GM12878 (cell line): ENCODE data around the gene TRAK2. TPM values are rescaled to one million over a fixed set of nuclear protein-coding genes. Genes with fewer than 3 reads are reported as not detected.

Source experiments
- ATAC-seq: fragments of 200-7000 bp; cut with Tn5 transposase; 3 replicates; pipeline ENCODE4 v1.9.1; 2020; ENCODE audit warnings: mild to moderate bottlenecking, moderate library complexity
- BruUV-seq: library from RNA; stranded (reverse); fragments of 400-500 nt; replicated peaks from 2 replicates; lab custom pipeline; 2021; lab: Mats Ljungman, UMichigan
- CTCF ChIA-PET: fragments of 300-600 bp; sonication (Branson Sonifier 250); formaldehyde crosslinking; extraction: SDS; loops from one replicate; lab custom pipeline; 2021; ENCODE audit warnings: inconsistent platforms; lab: Yijun Ruan, JAX
- POLR2A ChIA-PET: fragments of 350-600 bp; formaldehyde crosslinking; extraction: SDS; loops from one replicate; lab custom pipeline; 2021; ENCODE audit warnings: inconsistent platforms; lab: Charles Lee
- RAD21 ChIA-PET: fragments of 300-600 bp; sonication (Branson Sonifier 250); formaldehyde crosslinking; loops from one replicate; lab custom pipeline; 2023; ENCODE audit warnings: antibody characterized with exemption; ENCODE audit not compliant: unreplicated experiment; lab: Charles Lee
- SMC1A ChIA-PET: fragments of 300-600 bp; sonication (Branson Sonifier 250); formaldehyde crosslinking; loops from one replicate; lab custom pipeline; 2023; ENCODE audit not compliant: unreplicated experiment, uncharacterized antibody; lab: Charles Lee
- DNase-seq: peaks from one replicate; pipeline ENCODE4 v3.0.0-alpha.2; 2011; ENCODE audit warnings: low read depth, low spot score
- FAIRE-seq: peaks from 3 replicates; lab custom pipeline; 2011; peaks lifted over from hg19 to GRCh38; lab: Jason Lieb, UNC
- H2AFZ ChIP-seq: 2 replicates; pipeline ENCODE4 v1.6.0; 2011; ENCODE audit warnings: low read depth, low read length, control low read depth; ENCODE audit not compliant: control insufficient read depth
- H3K27ac ChIP-seq: 2 replicates; pipeline ENCODE4 v1.5.1; 2011; ENCODE audit warnings: control low read depth; ENCODE audit not compliant: control insufficient read depth, insufficient read depth
- H3K27me3 ChIP-seq, 2 experiments: replicated peaks in 1 of 2; 2 replicates each; pipeline versions ENCODE4 v1.6.0 to v1.6.1; 2011; ENCODE audit warnings: low read length in 1 of 2; ENCODE audit not compliant: control insufficient read depth in 2 of 2, insufficient read depth in 2 of 2
- H3K36me3 ChIP-seq, 2 experiments: 2 replicates each; pipeline ENCODE4 v1.5.1; 2011; ENCODE audit warnings: low read length in 1 of 2; ENCODE audit not compliant: control insufficient read depth in 2 of 2, insufficient read depth in 2 of 2
- H3K4me1 ChIP-seq: 2 replicates; pipeline ENCODE4 v1.6.1; 2011; ENCODE audit warnings: mild to moderate bottlenecking, low read length, moderate library complexity, mixed read lengths; ENCODE audit not compliant: control insufficient read depth, insufficient read depth
- H3K4me2 ChIP-seq: 2 replicates; pipeline ENCODE4 v1.6.0; 2011; ENCODE audit warnings: control low read depth; ENCODE audit not compliant: control insufficient read depth, insufficient read depth
- H3K4me3 ChIP-seq: fragments of 200-600 bp; sonication (generic); 2 replicates; pipeline ENCODE4 v1.5.1; 2016
- H3K79me2 ChIP-seq: 2 replicates; pipeline ENCODE4 v1.6.0; 2011; ENCODE audit warnings: low read length; ENCODE audit not compliant: control insufficient read depth, insufficient read depth
- H3K9ac ChIP-seq: 2 replicates; pipeline ENCODE4 v1.8.0; 2011; ENCODE audit warnings: low read length, control low read depth, mixed read lengths; ENCODE audit not compliant: control insufficient read depth, insufficient read depth
- H3K9me3 ChIP-seq: replicated peaks from 3 replicates; pipeline ENCODE4 v1.5.1; 2011; ENCODE audit warnings: mild to moderate bottlenecking, low read length; ENCODE audit not compliant: control insufficient read depth, insufficient read depth
- H4K20me1 ChIP-seq: 2 replicates; pipeline ENCODE4 v1.6.0; 2011; ENCODE audit not compliant: control insufficient read depth, insufficient read depth
- CHD4 ChIP-seq: fragments of 200-600 bp; sonication (generic); IDR thresholded peaks from 2 replicates; pipeline ENCODE4 v1.6.1; 2016; ENCODE audit warnings: mild to moderate bottlenecking
- ETV6 ChIP-seq, 2 experiments: fragments of 450-650 bp in 1 of 2; IDR thresholded peaks in 1 of 2; conservative IDR thresholded peaks in 1 of 2; 2 replicates each; pipeline ENCODE4 v1.6.1; 2014; ENCODE audit warnings: antibody characterized with exemption in 1 of 2, borderline replicate concordance in 1 of 2, low read depth in 1 of 2, mild to moderate bottlenecking in 1 of 2, moderate library complexity in 1 of 2
- MLLT1 ChIP-seq: fragments of 450-650 bp; IDR thresholded peaks from 2 replicates; pipeline ENCODE4 v1.6.1; 2016; ENCODE audit warnings: mild to moderate bottlenecking
- PML ChIP-seq: IDR thresholded peaks from 2 replicates; pipeline ENCODE4 v1.6.1; 2012; ENCODE audit warnings: low read length, inconsistent platforms
- POLR2AphosphoS2 ChIP-seq: IDR thresholded peaks from 2 replicates; pipeline ENCODE4 v1.6.1; 2011; ENCODE audit warnings: low read depth, mild to moderate bottlenecking, low read length, improper control_type of control experiment, moderate library complexity
- SMAD5 ChIP-seq: IDR thresholded peaks from 2 replicates; pipeline ENCODE4 v1.6.1; 2016; ENCODE audit warnings: antibody characterized with exemption, low read depth
- WGBS: methylation state at CpG from one replicate; pipeline ENCODE4 v1.1.6; 2016; ENCODE audit warnings: low lambda C conversion rate; ENCODE audit not compliant: insufficient replicate concordance, insufficient coverage; ENCODE audit errors: missing lambda C conversion rate; 5-methylcytosine and 5-hydroxymethylcytosine counted together
- in situ Hi-C: fragments of 300-500 bp; cut with MboI; formaldehyde crosslinking; loops from 9 replicates; pipeline ENCODE4 v1.14.3; 2018; ENCODE audit warnings: mixed read lengths
- intact Hi-C: fragments of 100-400 bp; cut with micrococcal nuclease; formaldehyde crosslinking; loops from one replicate; pipeline ENCODE4 v1.14.2; 2022; ENCODE audit not compliant: unreplicated experiment
- polyA plus RNA-seq, 11 experiments: library from polyadenylated mRNA; depleted of rRNA in 4 of 11; unstranded in 6 of 11; stranded (reverse) in 5 of 11; fragments of >200 nt; fragmentation: Nextera tagmentation in 4 of 11; fragmentation: Illumina TruSeq in 1 of 11; extraction: Ambion mirVana in 4 of 11; extraction: Trizol in 1 of 11; gene quantifications; 1 replicate in 1 of 11; 2 replicates in 10 of 11; pipeline versions ENCODE4 v1.2.1 to v1.2.3, GENCODE V29; 2011 to 2016; ENCODE audit warnings: inconsistent platforms in 2 of 11, missing spikeins in 2 of 11, low read depth in 1 of 11
- total RNA-seq, 4 experiments: library from RNA; depleted of rRNA in 3 of 4; stranded (reverse); fragments of >200 nt in 3 of 4; fragmentation: Illumina TruSeq in 1 of 4; extraction: Trizol in 1 of 4; gene quantifications; 2 replicates each; pipeline versions ENCODE4 v1.2.1 to v1.2.3, GENCODE V29; 2013 to 2021
- TF ChIP-seq, protein P1 (sequence below): fragments of 150-350 bp; IDR thresholded peaks from 2 replicates; pipeline ENCODE4 v1.6.1; 2014; ENCODE audit warnings: mild to moderate bottlenecking, low read depth, low read length
- TF ChIP-seq, protein P2 (sequence below): fragments of 450-650 bp; IDR thresholded peaks from 2 replicates; pipeline ENCODE4 v1.6.1; 2017; ENCODE audit warnings: mild to moderate bottlenecking, low read depth, inconsistent platforms; ENCODE audit not compliant: poor library complexity, severe bottlenecking
- TF ChIP-seq, protein P3 (sequence below): IDR thresholded peaks from 2 replicates; pipeline ENCODE4 v1.6.1; 2012; ENCODE audit warnings: low read length, inconsistent platforms

The TRAK2 gene
- total and polyA plus RNA-seq, 10 of the 15 experiments (the other 5 are each of a cell fraction or from before 2014, with no cell fraction given) = 5.2 to 20.0 (median 11.8) TPM

DNA sequence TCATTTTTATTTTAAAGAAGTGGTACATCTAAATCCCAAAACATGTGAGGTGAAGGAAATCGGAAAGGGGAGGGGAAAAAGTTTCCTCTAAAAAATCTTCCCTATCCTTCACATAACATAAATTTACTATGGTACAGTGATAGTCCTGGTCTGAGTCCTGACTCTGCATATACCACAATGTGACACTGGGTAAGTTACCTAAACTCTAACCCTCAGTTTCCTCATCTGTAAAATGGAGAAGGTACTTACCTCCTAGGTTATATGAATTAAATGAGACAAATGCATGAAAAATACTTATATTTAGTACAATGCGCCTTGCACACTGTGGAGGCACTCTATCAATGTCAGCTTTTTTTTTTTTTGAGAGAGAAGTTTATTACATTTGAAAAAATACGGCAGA lies 42.3 kb downstream of the TRAK2 start:
- no TSS peak for BruUV-seq
- RAD21 ChIA-PET = no interaction called here
- no peaks in the 10 kb centered on the region for H3K9me3 ChIP-seq
- ATAC-seq = no peak
- no peak overlapping the region for H3K9ac ChIP-seq
- FAIRE-seq = no peak
- TF ChIP-seq ETV6 (conservative IDR thresholded peaks at IDR 0.05 in 1 of 2, IDR thresholded peaks at IDR 0.05 in 1 of 2; ENCODE audit: borderline replicate concordance in 1 of 2, low read depth in 1 of 2) (no peak), PML (no peak), SMAD5 (no peak), MLLT1 (no peak), POLR2AphosphoS2 (no peak), CHD4 (no peak)
- TF ChIP-seq, protein P1, sequence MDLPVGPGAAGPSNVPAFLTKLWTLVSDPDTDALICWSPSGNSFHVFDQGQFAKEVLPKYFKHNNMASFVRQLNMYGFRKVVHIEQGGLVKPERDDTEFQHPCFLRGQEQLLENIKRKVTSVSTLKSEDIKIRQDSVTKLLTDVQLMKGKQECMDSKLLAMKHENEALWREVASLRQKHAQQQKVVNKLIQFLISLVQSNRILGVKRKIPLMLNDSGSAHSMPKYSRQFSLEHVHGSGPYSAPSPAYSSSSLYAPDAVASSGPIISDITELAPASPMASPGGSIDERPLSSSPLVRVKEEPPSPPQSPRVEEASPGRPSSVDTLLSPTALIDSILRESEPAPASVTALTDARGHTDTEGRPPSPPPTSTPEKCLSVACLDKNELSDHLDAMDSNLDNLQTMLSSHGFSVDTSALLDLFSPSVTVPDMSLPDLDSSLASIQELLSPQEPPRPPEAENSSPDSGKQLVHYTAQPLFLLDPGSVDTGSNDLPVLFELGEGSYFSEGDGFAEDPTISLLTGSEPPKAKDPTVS = no peak
- TF ChIP-seq, protein P2, sequence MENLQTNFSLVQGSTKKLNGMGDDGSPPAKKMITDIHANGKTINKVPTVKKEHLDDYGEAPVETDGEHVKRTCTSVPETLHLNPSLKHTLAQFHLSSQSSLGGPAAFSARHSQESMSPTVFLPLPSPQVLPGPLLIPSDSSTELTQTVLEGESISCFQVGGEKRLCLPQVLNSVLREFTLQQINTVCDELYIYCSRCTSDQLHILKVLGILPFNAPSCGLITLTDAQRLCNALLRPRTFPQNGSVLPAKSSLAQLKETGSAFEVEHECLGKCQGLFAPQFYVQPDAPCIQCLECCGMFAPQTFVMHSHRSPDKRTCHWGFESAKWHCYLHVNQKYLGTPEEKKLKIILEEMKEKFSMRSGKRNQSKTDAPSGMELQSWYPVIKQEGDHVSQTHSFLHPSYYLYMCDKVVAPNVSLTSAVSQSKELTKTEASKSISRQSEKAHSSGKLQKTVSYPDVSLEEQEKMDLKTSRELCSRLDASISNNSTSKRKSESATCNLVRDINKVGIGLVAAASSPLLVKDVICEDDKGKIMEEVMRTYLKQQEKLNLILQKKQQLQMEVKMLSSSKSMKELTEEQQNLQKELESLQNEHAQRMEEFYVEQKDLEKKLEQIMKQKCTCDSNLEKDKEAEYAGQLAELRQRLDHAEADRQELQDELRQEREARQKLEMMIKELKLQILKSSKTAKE = no peak
- TF ChIP-seq, protein P3, sequence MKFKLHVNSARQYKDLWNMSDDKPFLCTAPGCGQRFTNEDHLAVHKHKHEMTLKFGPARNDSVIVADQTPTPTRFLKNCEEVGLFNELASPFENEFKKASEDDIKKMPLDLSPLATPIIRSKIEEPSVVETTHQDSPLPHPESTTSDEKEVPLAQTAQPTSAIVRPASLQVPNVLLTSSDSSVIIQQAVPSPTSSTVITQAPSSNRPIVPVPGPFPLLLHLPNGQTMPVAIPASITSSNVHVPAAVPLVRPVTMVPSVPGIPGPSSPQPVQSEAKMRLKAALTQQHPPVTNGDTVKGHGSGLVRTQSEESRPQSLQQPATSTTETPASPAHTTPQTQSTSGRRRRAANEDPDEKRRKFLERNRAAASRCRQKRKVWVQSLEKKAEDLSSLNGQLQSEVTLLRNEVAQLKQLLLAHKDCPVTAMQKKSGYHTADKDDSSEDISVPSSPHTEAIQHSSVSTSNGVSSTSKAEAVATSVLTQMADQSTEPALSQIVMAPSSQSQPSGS = no peak
- H4K20me1 ChIP-seq = no peaks in the 10 kb centered on the region
- H3K4me1 ChIP-seq = peaks cover 10% of the 10 kb centered on the region
- no peak overlapping the region for H2AFZ ChIP-seq
- no peak overlapping the region for H3K27ac ChIP-seq
- POLR2A ChIA-PET = no interaction called here
- 92% methylated on average over 3 of the region's 3 CpGs for WGBS
- no peaks in the 10 kb centered on the region; a peak in 1 of 4 replicates for H3K36me3 ChIP-seq
- in situ Hi-C loops = no loop called here
- intact Hi-C loops = no loop called here
- no peaks in the 10 kb centered on the region for H3K79me2 ChIP-seq
- no peak overlapping the region for H3K4me2 ChIP-seq
- CTCF ChIA-PET = interaction anchor here (1.1 kb wide), 1 partner anchor 77 kb away, joined by 3 read pairs; no protein-coding TSS in a partner anchor
- H3K4me3 ChIP-seq = no peak overlapping the region
- H3K27me3 ChIP-seq = no peaks in the 10 kb centered on the region
- no peak for DNase-seq
- SMC1A ChIA-PET = no interaction called here
